H9 (cell line): Measurements from ENCODE around the gene SSX2IP. TPM values are rescaled to one million over a fixed set of nuclear protein-coding genes. Genes with fewer than 3 reads are reported as not detected.
"Not testable (repeated sequence)": the region's sequence is repeated elsewhere in the genome, so short reads cannot be mapped to it uniquely, and the experiment has no call there.

Experiments
- DNase-seq: peaks from one replicate; pipeline ENCODE4 v3.0.0-alpha.2; 2017
- H2AFZ ChIP-seq: one replicate; pipeline ENCODE4 v1.6.1; 2013; ENCODE audit warnings: mild to moderate bottlenecking, low read length, control low read depth, moderate library complexity
- H2AK5ac ChIP-seq: 2 replicates; pipeline ENCODE4 v1.6.1; 2013; ENCODE audit warnings: low read length, control low read depth, mixed read lengths; ENCODE audit not compliant: insufficient read length
- H2BK120ac ChIP-seq: one replicate; pipeline ENCODE4 v1.6.1; 2013; ENCODE audit warnings: low read depth, mild to moderate bottlenecking, low read length, control low read depth, inconsistent platforms; ENCODE audit not compliant: poor library complexity, severe bottlenecking
- H2BK12ac ChIP-seq: 2 replicates; pipeline ENCODE4 v1.6.1; 2013; ENCODE audit warnings: low read length, control low read depth, mixed read lengths, low read depth; ENCODE audit not compliant: insufficient read length
- H2BK15ac ChIP-seq: 2 replicates; pipeline ENCODE4 v1.6.1; 2013; ENCODE audit warnings: low read depth, low read length, control low read depth
- H2BK20ac ChIP-seq: one replicate; pipeline ENCODE4 v1.6.1; 2013; ENCODE audit warnings: low read depth, mild to moderate bottlenecking, low read length, control low read depth, inconsistent platforms; ENCODE audit not compliant: poor library complexity, severe bottlenecking
- H2BK5ac ChIP-seq: 2 replicates; pipeline ENCODE4 v1.6.1; 2013; ENCODE audit warnings: low read length, control low read depth, mixed read lengths; ENCODE audit not compliant: insufficient read length
- H3K14ac ChIP-seq: 2 replicates; pipeline ENCODE4 v1.6.1; 2013; ENCODE audit warnings: low read length, control low read depth; ENCODE audit not compliant: insufficient read depth
- H3K18ac ChIP-seq: 2 replicates; pipeline ENCODE4 v1.6.1; 2013; ENCODE audit warnings: low read depth, mild to moderate bottlenecking, mixed read lengths, low read length, control low read depth; ENCODE audit not compliant: insufficient read length
- H3K23ac ChIP-seq: 2 replicates; pipeline ENCODE4 v1.6.1; 2013; ENCODE audit warnings: low read length, control low read depth, mixed read lengths, low read depth; ENCODE audit not compliant: insufficient read length
- H3K23me2 ChIP-seq: 2 replicates; pipeline ENCODE4 v1.6.1; 2013; ENCODE audit warnings: low read depth, mild to moderate bottlenecking, mixed read lengths, low read length, control low read depth; ENCODE audit not compliant: insufficient read length, poor library complexity, severe bottlenecking
- H3K27ac ChIP-seq: 2 replicates; pipeline ENCODE4 v1.5.1; 2013; ENCODE audit warnings: low read length, control low read depth, mixed read lengths, low read depth; ENCODE audit not compliant: insufficient read length
- H3K27me3 ChIP-seq: 2 replicates; pipeline ENCODE4 v1.6.1; 2013; ENCODE audit warnings: low read length, control low read depth, inconsistent platforms; ENCODE audit not compliant: insufficient read depth
- H3K4ac ChIP-seq: 2 replicates; pipeline ENCODE4 v1.6.1; 2013; ENCODE audit warnings: low read depth, mild to moderate bottlenecking, control low read depth, inconsistent platforms, low read length, moderate library complexity
- H3K4me1 ChIP-seq: 2 replicates; pipeline ENCODE4 v1.6.1; 2013; ENCODE audit warnings: low read length, control low read depth, inconsistent platforms; ENCODE audit not compliant: insufficient read depth
- H3K4me2 ChIP-seq: 2 replicates; pipeline ENCODE4 v1.6.1; 2013; ENCODE audit warnings: low read length, control low read depth, mixed read lengths; ENCODE audit not compliant: insufficient read length, insufficient read depth
- H3K56ac ChIP-seq: 2 replicates; pipeline ENCODE4 v1.6.1; 2013; ENCODE audit warnings: low read depth, mild to moderate bottlenecking, mixed read lengths, low read length, control low read depth; ENCODE audit not compliant: insufficient read length
- H3K79me1 ChIP-seq: 2 replicates; pipeline ENCODE4 v1.6.1; 2013; ENCODE audit warnings: low read depth, mild to moderate bottlenecking, moderate library complexity, low read length, control low read depth, inconsistent platforms; ENCODE audit not compliant: insufficient read depth, poor library complexity, severe bottlenecking
- H3K79me2 ChIP-seq: 2 replicates; pipeline ENCODE4 v1.6.1; 2013; ENCODE audit warnings: low read length, control low read depth, inconsistent platforms; ENCODE audit not compliant: insufficient read depth
- H3K9ac ChIP-seq: 2 replicates; pipeline ENCODE4 v1.6.1; 2013; ENCODE audit warnings: low read length, control low read depth, mixed read lengths; ENCODE audit not compliant: insufficient read length; ENCODE audit errors: extremely low read depth
- H3K9me3 ChIP-seq: one replicate; pipeline ENCODE4 v1.6.1; 2013; ENCODE audit warnings: low read depth, low read length, inconsistent platforms; ENCODE audit not compliant: control insufficient read depth
- H3T11ph ChIP-seq: one replicate; pipeline ENCODE4 v1.6.1; 2013; ENCODE audit warnings: mild to moderate bottlenecking, low read length, control low read depth, inconsistent platforms
- H4K20me1 ChIP-seq: one replicate; pipeline ENCODE4 v1.6.1; 2013; ENCODE audit not compliant: control insufficient read depth, insufficient read length, insufficient read depth
- H4K5ac ChIP-seq: 2 replicates; pipeline ENCODE4 v1.6.1; 2013; ENCODE audit warnings: low read depth, mild to moderate bottlenecking, mixed read lengths, low read length, control low read depth; ENCODE audit not compliant: insufficient read length
- H4K8ac ChIP-seq: replicated peaks from 2 replicates; pipeline ENCODE4 v1.6.1; 2013; ENCODE audit warnings: low read length, control low read depth, mixed read lengths, low read depth; ENCODE audit not compliant: insufficient read length
- H4K91ac ChIP-seq: 2 replicates; pipeline ENCODE4 v1.6.1; 2013; ENCODE audit warnings: low read depth, mild to moderate bottlenecking, moderate library complexity, mixed read lengths, low read length, control low read depth; ENCODE audit not compliant: insufficient read length
- H3K27ac Mint-ChIP-seq, 3 experiments: 2 replicates in 2 of 3; 3 replicates in 1 of 3; pipeline ENCODE4 v1.8.0; 2020 to 2021; ENCODE audit warnings: mixed read lengths in 3 of 3, mild to moderate bottlenecking in 1 of 3, moderate library complexity in 1 of 3
- H3K27me3 Mint-ChIP-seq: 2 replicates; pipeline ENCODE4 v1.8.0; 2021; ENCODE audit warnings: low read depth, mild to moderate bottlenecking, moderate library complexity, mixed read lengths
- H3K36me3 Mint-ChIP-seq, 3 experiments: 2 replicates in 2 of 3; 3 replicates in 1 of 3; pipeline ENCODE4 v1.8.0; 2020 to 2021; ENCODE audit warnings: low read depth in 3 of 3, mixed read lengths in 3 of 3; ENCODE audit not compliant: insufficient read depth in 1 of 3
- H3K4me1 Mint-ChIP-seq, 2 experiments: 2 replicates each; pipeline ENCODE4 v1.8.0; 2020; ENCODE audit warnings: mixed read lengths in 2 of 2
- H3K4me3 Mint-ChIP-seq, 2 experiments: 2 replicates in 1 of 2; 3 replicates in 1 of 2; pipeline ENCODE4 v1.8.0; 2020 to 2021; ENCODE audit warnings: mild to moderate bottlenecking in 2 of 2, mixed read lengths in 2 of 2, moderate library complexity in 1 of 2
- H3K9me3 Mint-ChIP-seq, 2 experiments: 2 replicates in 1 of 2; 3 replicates in 1 of 2; pipeline ENCODE4 v1.8.0; 2020; ENCODE audit warnings: mild to moderate bottlenecking in 2 of 2, mixed read lengths in 2 of 2, moderate library complexity in 1 of 2
- WGBS: extraction: QIAGEN DNeasy Blood & Tissue Kit; methylation state at CpG from one replicate; pipeline ENCODE4 v1.1.7; 2013; ENCODE audit warnings: missing lambda C conversion rate, low lambda C conversion rate, mixed read lengths; ENCODE audit not compliant: insufficient read length; ENCODE audit errors: extremely low coverage; 5-methylcytosine and 5-hydroxymethylcytosine counted together
- total RNA-seq: library from RNA; stranded (reverse); gene quantifications from 2 replicates; pipeline ENCODE4 v1.2.1, GENCODE V29; 2021
- TF ChIP-seq, protein P1 (sequence below): fragments of 200-600 bp; sonication (generic); conservative IDR thresholded peaks from 3 replicates; pipeline ENCODE4 v1.8.0; 2021; ENCODE audit warnings: antibody characterized with exemption, mild to moderate bottlenecking

The SSX2IP gene
- total RNA-seq, 1 experiment from 2014 or later: 19.6 TPM

GRCh38 chr1:84597011-84597410, 93.2 kb downstream of the SSX2IP start:
- H4K91ac ChIP-seq: no peak overlapping the region
- no peak overlapping the region for H3K9ac ChIP-seq
- H3K79me1 ChIP-seq: no peaks in the 10 kb centered on the region
- no peak overlapping the region for H3K4me3 Mint-ChIP-seq
- H3K4ac ChIP-seq: no peak overlapping the region
- no peak overlapping the region for H2BK120ac ChIP-seq
- no peaks in the 10 kb centered on the region for H3K9me3 ChIP-seq
- no peaks in the 10 kb centered on the region; the same call in none of the 2 replicates for H3K27me3 Mint-ChIP-seq
- H3K79me2 ChIP-seq: no peaks in the 10 kb centered on the region
- H2BK5ac ChIP-seq: no peak overlapping the region
- no peaks in the 10 kb centered on the region for H3K4me1 ChIP-seq
- no peak overlapping the region for H3T11ph ChIP-seq
- H4K5ac ChIP-seq: no peak overlapping the region
- TF ChIP-seq, protein P1, sequence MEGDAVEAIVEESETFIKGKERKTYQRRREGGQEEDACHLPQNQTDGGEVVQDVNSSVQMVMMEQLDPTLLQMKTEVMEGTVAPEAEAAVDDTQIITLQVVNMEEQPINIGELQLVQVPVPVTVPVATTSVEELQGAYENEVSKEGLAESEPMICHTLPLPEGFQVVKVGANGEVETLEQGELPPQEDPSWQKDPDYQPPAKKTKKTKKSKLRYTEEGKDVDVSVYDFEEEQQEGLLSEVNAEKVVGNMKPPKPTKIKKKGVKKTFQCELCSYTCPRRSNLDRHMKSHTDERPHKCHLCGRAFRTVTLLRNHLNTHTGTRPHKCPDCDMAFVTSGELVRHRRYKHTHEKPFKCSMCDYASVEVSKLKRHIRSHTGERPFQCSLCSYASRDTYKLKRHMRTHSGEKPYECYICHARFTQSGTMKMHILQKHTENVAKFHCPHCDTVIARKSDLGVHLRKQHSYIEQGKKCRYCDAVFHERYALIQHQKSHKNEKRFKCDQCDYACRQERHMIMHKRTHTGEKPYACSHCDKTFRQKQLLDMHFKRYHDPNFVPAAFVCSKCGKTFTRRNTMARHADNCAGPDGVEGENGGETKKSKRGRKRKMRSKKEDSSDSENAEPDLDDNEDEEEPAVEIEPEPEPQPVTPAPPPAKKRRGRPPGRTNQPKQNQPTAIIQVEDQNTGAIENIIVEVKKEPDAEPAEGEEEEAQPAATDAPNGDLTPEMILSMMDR: no peak
- H2AFZ ChIP-seq: no peak overlapping the region
- H2BK12ac ChIP-seq: no peak overlapping the region
- H3K14ac ChIP-seq: no peak overlapping the region
- no peak overlapping the region for H3K23ac ChIP-seq
- peaks cover 0 to 3% (median 0%) of the 10 kb centered on the region in 3 experiments; a peak in 1 of 7 replicates for H3K36me3 Mint-ChIP-seq
- no peak overlapping the region for H3K18ac ChIP-seq
- H2BK20ac ChIP-seq: no peak overlapping the region
- no peak overlapping the region for H2AK5ac ChIP-seq
- H4K20me1 ChIP-seq: no peaks in the 10 kb centered on the region
- no peak overlapping the region for H2BK15ac ChIP-seq
- H3K4me1 Mint-ChIP-seq: peaks cover 8 to 13% of the 10 kb centered on the region in 2 experiments
- no peak overlapping the region for H3K27ac Mint-ChIP-seq
- H3K9me3 Mint-ChIP-seq: peaks cover 0 to 3% of the 10 kb centered on the region in 2 experiments; a peak in 4 of 5 replicates
- WGBS: no CpG with 5 or more reads among the region's 1 CpG
- H4K8ac ChIP-seq: no peak overlapping the region
- no peak for DNase-seq
- H3K27me3 ChIP-seq: no peaks in the 10 kb centered on the region
- no peak overlapping the region for H3K27ac ChIP-seq
- no peak overlapping the region for H3K4me2 ChIP-seq
- H3K56ac ChIP-seq: no peak overlapping the region
- no peaks in the 10 kb centered on the region for H3K23me2 ChIP-seq

DNA sequence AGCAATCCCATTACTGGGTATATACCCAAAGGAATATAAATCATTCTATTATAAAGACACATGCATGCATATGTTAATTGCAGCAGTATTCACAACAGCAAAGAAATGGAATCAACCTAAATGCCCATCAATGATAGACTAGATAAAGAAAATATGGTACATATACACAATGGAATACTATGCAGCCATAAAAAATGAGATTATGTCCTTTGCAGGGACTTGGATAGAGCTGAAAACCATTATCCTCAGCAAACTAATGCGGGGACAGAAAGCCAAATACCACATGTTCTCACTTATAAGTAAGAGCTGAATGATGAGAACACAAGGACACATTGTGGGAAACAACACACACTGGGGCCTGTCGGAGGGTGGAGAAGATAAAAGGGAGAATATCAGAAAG, 95.3 kb downstream of the SSX2IP start:
- H3K4me3 Mint-ChIP-seq, H4K5ac ChIP-seq, H2BK20ac ChIP-seq, H2BK15ac ChIP-seq, DNase-seq, H3K27ac ChIP-seq, H3K27me3 Mint-ChIP-seq, H3K36me3 Mint-ChIP-seq, H3K18ac ChIP-seq, H3K79me2 ChIP-seq, H3K23me2 ChIP-seq, H4K20me1 ChIP-seq, H3K14ac ChIP-seq, H4K91ac ChIP-seq, H3T11ph ChIP-seq, H3K27ac Mint-ChIP-seq, H2AFZ ChIP-seq, H3K23ac ChIP-seq, H3K9me3 Mint-ChIP-seq, H3K4ac ChIP-seq, H3K9me3 ChIP-seq, H3K4me2 ChIP-seq, H4K8ac ChIP-seq, H3K4me1 ChIP-seq, H2BK5ac ChIP-seq, H3K56ac ChIP-seq, H2AK5ac ChIP-seq, H2BK12ac ChIP-seq, H3K79me1 ChIP-seq, H2BK120ac ChIP-seq, H3K9ac ChIP-seq, H3K27me3 ChIP-seq: not testable (repeated sequence)
- WGBS: no CpG with 5 or more reads among the region's 2 CpGs
- H3K4me1 Mint-ChIP-seq: peaks cover 8 to 13% of the 10 kb centered on the region in 2 experiments
